Peyer's patch (tissue), 4 donors: ENCODE measurements around the gene SPDYE18.
"Not testable (repeated sequence)": the region's sequence is repeated elsewhere in the genome, so short reads cannot be mapped to it uniquely, and the experiment has no call there.

Experiments used
- POLR2A ChIP-seq, 2 donors: fragments of 450-650 bp; IDR thresholded peaks; one replicate each; pipeline ENCODE4 v1.5.1; 2017; ENCODE audit warnings: antibody characterized with exemption in 2 of 2, mild to moderate bottlenecking in 2 of 2, moderate library complexity in 2 of 2
- TF ChIP-seq, protein P1 (sequence below), 6 experiments: fragments of 450-650 bp in 4 of 6; fragments of 200-600 bp in 2 of 6; sonication (generic) in 1 of 6; IDR thresholded peaks; one replicate each; pipeline ENCODE4 v1.5.1; 2017 to 2019; ENCODE audit warnings: antibody characterized with exemption in 6 of 6, mild to moderate bottlenecking in 3 of 6, moderate library complexity in 1 of 6

DNA sequence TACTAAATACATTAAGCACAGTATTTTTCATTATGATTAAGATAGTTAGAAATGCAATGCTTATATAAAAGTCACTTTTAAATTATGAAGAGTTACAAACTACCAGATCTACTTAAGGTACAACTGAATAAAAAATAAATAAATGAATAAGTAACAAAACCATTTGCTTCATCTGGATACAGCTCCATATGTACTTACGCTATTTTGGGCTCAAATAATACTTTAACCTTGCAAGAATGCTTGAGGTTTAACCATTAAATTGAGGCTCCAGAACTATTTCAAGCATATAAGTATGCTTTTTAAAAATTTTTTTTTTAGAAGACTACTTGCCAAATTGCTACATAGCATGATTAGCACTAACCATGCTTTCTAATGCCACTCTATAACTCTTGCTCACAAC is 46.0 kb upstream of the SPDYE18 start:
- TF ChIP-seq, protein P1, sequence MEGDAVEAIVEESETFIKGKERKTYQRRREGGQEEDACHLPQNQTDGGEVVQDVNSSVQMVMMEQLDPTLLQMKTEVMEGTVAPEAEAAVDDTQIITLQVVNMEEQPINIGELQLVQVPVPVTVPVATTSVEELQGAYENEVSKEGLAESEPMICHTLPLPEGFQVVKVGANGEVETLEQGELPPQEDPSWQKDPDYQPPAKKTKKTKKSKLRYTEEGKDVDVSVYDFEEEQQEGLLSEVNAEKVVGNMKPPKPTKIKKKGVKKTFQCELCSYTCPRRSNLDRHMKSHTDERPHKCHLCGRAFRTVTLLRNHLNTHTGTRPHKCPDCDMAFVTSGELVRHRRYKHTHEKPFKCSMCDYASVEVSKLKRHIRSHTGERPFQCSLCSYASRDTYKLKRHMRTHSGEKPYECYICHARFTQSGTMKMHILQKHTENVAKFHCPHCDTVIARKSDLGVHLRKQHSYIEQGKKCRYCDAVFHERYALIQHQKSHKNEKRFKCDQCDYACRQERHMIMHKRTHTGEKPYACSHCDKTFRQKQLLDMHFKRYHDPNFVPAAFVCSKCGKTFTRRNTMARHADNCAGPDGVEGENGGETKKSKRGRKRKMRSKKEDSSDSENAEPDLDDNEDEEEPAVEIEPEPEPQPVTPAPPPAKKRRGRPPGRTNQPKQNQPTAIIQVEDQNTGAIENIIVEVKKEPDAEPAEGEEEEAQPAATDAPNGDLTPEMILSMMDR (IDR thresholded peaks at IDR 0.05): not testable (repeated sequence)
- not testable (repeated sequence) for TF ChIP-seq POLR2A (IDR thresholded peaks at IDR 0.05)
